GM19035 (cell line): ENCODE measurements around the gene AVL9.
"Not testable (repeated sequence)": the region's sequence is repeated elsewhere in the genome, so short reads cannot be mapped to it uniquely, and the experiment has no call there.

ENCODE experiments used
- ATAC-seq: cut with Tn5 transposase; IDR thresholded peaks from one replicate; pipeline ENCODE4 v1.9.1; 2021; ENCODE audit not compliant: unreplicated experiment

AVL9 gene

GRCh38 chr7:32495298-32496051, at the start of gene AVL9:
Gene AVL9, plus strand, starts transcription at chr7:32495489. Its CDS starts 221 bp downstream, at chr7:32495710.
- peak; percentile 95 for ATAC-seq

GRCh38 chr7:32447218-32447617, 48.1 kb upstream of the AVL9 start:
- ATAC-seq: no peak

GRCh38 chr7:32453341-32454011, 41.8 kb upstream of the AVL9 start:
- no peak for ATAC-seq

GRCh38 chr7:32458025-32458424, 37.3 kb upstream of the AVL9 start:
- ATAC-seq: no peak

- ATAC-seq: no peak
Observed at GRCh38 chr7:32459788-32460187, 35.5 kb upstream of the AVL9 start.

- ATAC-seq: no peak
Observed at GRCh38 chr7:32461484-32461883, 33.8 kb upstream of the AVL9 start.

- ATAC-seq: no peak
Observed at GRCh38 chr7:32462451-32462850, 32.8 kb upstream of the AVL9 start.

- no peak for ATAC-seq
Observed at GRCh38 chr7:32462977-32463376, 32.3 kb upstream of the AVL9 start.

GRCh38 chr7:32464641-32465416, 30.5 kb upstream of the AVL9 start:
- not testable (repeated sequence) for ATAC-seq

GRCh38 chr7:32470004-32470403, 25.3 kb upstream of the AVL9 start:
- not testable (repeated sequence) for ATAC-seq

- no peak for ATAC-seq
Observed at GRCh38 chr7:32470871-32471270, 24.4 kb upstream of the AVL9 start.

GRCh38 chr7:32472015-32472414, 23.3 kb upstream of the AVL9 start:
- no peak for ATAC-seq

- no peak for ATAC-seq
Observed at GRCh38 chr7:32474008-32474407, 21.3 kb upstream of the AVL9 start.

GRCh38 chr7:32476816-32477648, 18.3 kb upstream of the AVL9 start:
- no peak for ATAC-seq

- ATAC-seq: no peak
Observed at GRCh38 chr7:32477649-32477980, 17.7 kb upstream of the AVL9 start.

- no peak for ATAC-seq
Observed at GRCh38 chr7:32479574-32480200, 15.6 kb upstream of the AVL9 start.

- no peak for ATAC-seq
Observed at GRCh38 chr7:32481176-32481575, 14.1 kb upstream of the AVL9 start.

- ATAC-seq: no peak
Observed at GRCh38 chr7:32481921-32482320, 13.4 kb upstream of the AVL9 start.

- no peak for ATAC-seq
Observed at GRCh38 chr7:32489788-32490126, 5.5 kb upstream of the AVL9 start.

- ATAC-seq: peak; percentile 89
Observed at GRCh38 chr7:32490127-32490796, 5.0 kb upstream of the AVL9 start, which contains the start of gene LSM5. Gene LSM5, minus strand, starts transcription at chr7:32490380. Its CDS starts 15 bp downstream, at chr7:32490365.
